ENCODE results near the gene NUDT16L1. TPM values are rescaled to one million over a fixed set of nuclear protein-coding genes. Genes with fewer than 3 reads are reported as not detected.

NUDT16L1 gene
- total RNA-seq, 2 experiments from 2014 or later, result 26.5 to 29.1 TPM

- Mint-ChIP-seq H3K27ac (no peak overlapping the region), H3K9me3 (no peaks in the 10 kb centered on the region), H3K4me1 (peaks cover 12% of the 10 kb centered on the region), H3K36me3 (peaks cover 10% of the 10 kb centered on the region), H3K4me3 (no peak overlapping the region), H3K27me3 (no peaks in the 10 kb centered on the region)
- no peak for DNase-seq
These were observed 11.1 kb downstream of the NUDT16L1 start for GRCh38 chr16:4704491-4704890.

- Mint-ChIP-seq H3K27me3 (no peaks in the 10 kb centered on the region), H3K36me3 (peaks cover 9% of the 10 kb centered on the region), H3K27ac (no peak overlapping the region), H3K9me3 (no peaks in the 10 kb centered on the region), H3K4me1 (peaks cover 8% of the 10 kb centered on the region), H3K4me3 (no peak overlapping the region)
- no peak for DNase-seq
These were observed 11.6 kb downstream of the NUDT16L1 start for GRCh38 chr16:4704913-4705312.

DNA sequence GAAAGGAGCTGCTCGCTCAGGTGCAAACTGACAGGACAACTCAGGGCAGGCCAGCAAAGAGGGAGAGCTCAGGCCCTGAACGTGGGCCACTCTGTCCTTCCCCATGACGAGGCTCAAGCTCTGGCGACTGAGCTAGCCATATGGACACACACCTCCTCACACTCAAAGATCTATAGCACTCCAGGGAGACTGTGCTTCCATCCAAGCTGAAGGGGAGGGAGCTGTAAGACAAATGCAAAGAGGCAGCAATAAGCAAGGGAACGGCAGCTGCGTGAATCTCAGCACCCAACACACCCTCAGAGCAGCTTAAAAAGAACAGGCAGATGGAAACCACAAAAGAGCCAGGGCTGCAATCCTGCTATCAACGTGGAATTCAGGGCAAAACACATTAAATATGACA, 13.5 kb downstream of the NUDT16L1 start:
- Mint-ChIP-seq H3K9me3 (no peaks in the 10 kb centered on the region), H3K27ac (no peak overlapping the region), H3K4me1 (no peaks in the 10 kb centered on the region), H3K4me3 (no peak overlapping the region), H3K36me3 (peaks cover 12% of the 10 kb centered on the region), H3K27me3 (no peaks in the 10 kb centered on the region)
- DNase-seq, result no peak

GRCh38 chr16:4709481-4709880, 16.1 kb downstream of the NUDT16L1 start:
- Mint-ChIP-seq H3K27ac (no peak overlapping the region), H3K4me3 (no peak overlapping the region), H3K4me1 (no peaks in the 10 kb centered on the region), H3K27me3 (no peaks in the 10 kb centered on the region), H3K9me3 (no peaks in the 10 kb centered on the region), H3K36me3 (peaks cover 18% of the 10 kb centered on the region)
- DNase-seq, result no peak

GRCh38 chr16:4713663-4714501, 20.5 kb downstream of the NUDT16L1 start:
- H3K4me3 Mint-ChIP-seq, result no peak overlapping the region
- no peak for DNase-seq
- H3K27ac Mint-ChIP-seq, result no peak overlapping the region
- no peaks in the 10 kb centered on the region for H3K27me3 Mint-ChIP-seq
- no peaks in the 10 kb centered on the region for H3K9me3 Mint-ChIP-seq
- no peaks in the 10 kb centered on the region for H3K4me1 Mint-ChIP-seq
- peaks cover 13% of the 10 kb centered on the region for H3K36me3 Mint-ChIP-seq

- Mint-ChIP-seq H3K4me1 (no peaks in the 10 kb centered on the region), H3K36me3 (peaks cover 9% of the 10 kb centered on the region), H3K27me3 (no peaks in the 10 kb centered on the region), H3K4me3 (no peak overlapping the region), H3K9me3 (no peaks in the 10 kb centered on the region), H3K27ac (no peak overlapping the region)
- DNase-seq, result no peak
These were observed 21.6 kb downstream of the NUDT16L1 start for GRCh38 chr16:4714996-4715395.

DNA sequence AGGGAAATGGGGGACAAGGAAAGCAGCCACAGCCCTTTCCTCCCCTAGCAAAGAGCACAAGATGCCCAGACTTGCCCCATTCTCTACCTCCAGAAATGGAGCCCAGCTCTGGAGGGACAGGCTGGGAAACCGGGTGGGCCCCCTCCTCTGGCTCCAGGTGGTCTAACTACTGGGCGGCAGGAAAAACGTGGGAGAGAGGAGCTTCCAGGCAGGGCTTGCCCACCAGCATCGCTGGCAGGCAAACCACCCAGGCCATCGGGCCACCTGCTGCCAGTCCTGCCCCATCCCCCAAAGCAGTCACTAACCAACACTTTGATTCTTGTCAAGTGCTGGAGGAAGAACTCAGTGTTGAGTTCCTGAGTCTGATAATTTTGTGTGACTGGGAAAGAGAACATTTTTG, 25.1 kb downstream of the NUDT16L1 start:
- Mint-ChIP-seq H3K4me3 (no peak overlapping the region), H3K36me3 (peaks cover 3% of the 10 kb centered on the region), H3K27ac (no peak overlapping the region), H3K9me3 (no peaks in the 10 kb centered on the region), H3K4me1 (no peaks in the 10 kb centered on the region), H3K27me3 (no peaks in the 10 kb centered on the region)
- no peak for DNase-seq

- H3K9me3 Mint-ChIP-seq, result no peaks in the 10 kb centered on the region
- H3K36me3 Mint-ChIP-seq, result no peaks in the 10 kb centered on the region
- no peak overlapping the region for H3K27ac Mint-ChIP-seq
- DNase-seq, result no peak
- no peaks in the 10 kb centered on the region for H3K4me1 Mint-ChIP-seq
- no peaks in the 10 kb centered on the region for H3K27me3 Mint-ChIP-seq
- H3K4me3 Mint-ChIP-seq, result no peak overlapping the region
These were observed 29.9 kb downstream of the NUDT16L1 start for GRCh38 chr16:4723071-4723767.

DNA sequence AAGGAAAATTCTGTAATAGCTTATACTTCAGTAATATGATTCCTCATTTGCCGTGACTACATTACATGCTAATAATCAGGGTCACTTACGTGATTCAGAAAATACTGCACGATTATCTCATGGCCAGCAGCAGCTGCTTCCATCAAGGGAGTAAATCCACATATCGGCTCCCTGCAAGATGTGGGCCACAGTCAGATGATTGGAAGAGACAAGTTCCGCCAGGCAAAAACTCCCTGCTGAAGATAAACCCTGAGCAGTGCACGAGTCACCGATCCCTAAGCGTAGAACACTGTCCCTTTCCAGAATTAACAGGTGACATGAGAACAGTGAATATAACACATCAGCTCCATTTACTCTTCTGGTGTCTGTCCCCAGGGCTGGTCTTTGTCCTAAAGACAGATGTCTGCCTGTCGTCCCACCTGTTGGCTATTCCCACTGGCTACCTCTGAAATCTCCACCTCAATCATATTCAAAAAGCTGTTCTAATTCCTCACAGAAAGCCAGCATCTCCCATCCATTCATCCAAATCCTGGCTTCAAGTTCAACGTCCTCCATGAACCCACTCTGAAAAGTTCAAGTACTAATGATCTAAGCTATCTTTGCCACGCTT, 31.4 kb downstream of the NUDT16L1 start:
- Mint-ChIP-seq H3K27me3 (no peaks in the 10 kb centered on the region), H3K4me3 (no peak overlapping the region)

GRCh38 chr16:4726616-4727015, 33.3 kb downstream of the NUDT16L1 start:
- no peak overlapping the region for H3K4me3 Mint-ChIP-seq
- no peak for DNase-seq
- no peaks in the 10 kb centered on the region for H3K9me3 Mint-ChIP-seq
- peaks cover 4% of the 10 kb centered on the region for H3K36me3 Mint-ChIP-seq
- H3K27ac Mint-ChIP-seq, result no peak overlapping the region
- peaks cover under 1% of the 10 kb centered on the region for H3K4me1 Mint-ChIP-seq
- H3K27me3 Mint-ChIP-seq, result no peaks in the 10 kb centered on the region

More for the DNA sequence above, 31.4 kb downstream of the NUDT16L1 start:
- no peaks in the 10 kb centered on the region for H3K4me1 Mint-ChIP-seq
- no peaks in the 10 kb centered on the region for H3K9me3 Mint-ChIP-seq
- H3K36me3 Mint-ChIP-seq, result peaks cover 4% of the 10 kb centered on the region
- no peak for DNase-seq
- no peak overlapping the region for H3K27ac Mint-ChIP-seq

DNA sequence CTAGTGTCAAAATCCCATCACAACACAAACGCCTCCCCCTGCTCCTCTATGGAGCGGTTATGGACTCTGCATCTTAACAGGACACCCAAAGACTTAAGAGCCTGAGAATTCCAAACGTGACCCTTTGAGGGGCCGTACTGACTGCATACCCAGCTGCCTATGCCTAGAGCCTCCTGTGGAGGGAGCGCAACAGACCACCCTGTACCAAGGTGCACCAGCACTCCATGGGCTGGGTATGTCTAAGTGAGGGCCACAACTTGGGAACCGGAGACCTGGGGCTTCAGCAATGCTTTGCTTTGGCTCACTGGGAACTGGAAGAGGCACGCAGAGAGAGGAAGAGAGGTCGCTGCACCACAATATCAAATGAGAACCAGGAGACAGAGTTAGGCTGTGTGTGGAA, 35.3 kb downstream of the NUDT16L1 start:
- Mint-ChIP-seq H3K27ac (no peak overlapping the region), H3K36me3 (peaks cover 4% of the 10 kb centered on the region), H3K27me3 (no peaks in the 10 kb centered on the region), H3K4me3 (no peak overlapping the region), H3K4me1 (peaks cover 10% of the 10 kb centered on the region), H3K9me3 (no peaks in the 10 kb centered on the region)
- no peak for DNase-seq

DNA sequence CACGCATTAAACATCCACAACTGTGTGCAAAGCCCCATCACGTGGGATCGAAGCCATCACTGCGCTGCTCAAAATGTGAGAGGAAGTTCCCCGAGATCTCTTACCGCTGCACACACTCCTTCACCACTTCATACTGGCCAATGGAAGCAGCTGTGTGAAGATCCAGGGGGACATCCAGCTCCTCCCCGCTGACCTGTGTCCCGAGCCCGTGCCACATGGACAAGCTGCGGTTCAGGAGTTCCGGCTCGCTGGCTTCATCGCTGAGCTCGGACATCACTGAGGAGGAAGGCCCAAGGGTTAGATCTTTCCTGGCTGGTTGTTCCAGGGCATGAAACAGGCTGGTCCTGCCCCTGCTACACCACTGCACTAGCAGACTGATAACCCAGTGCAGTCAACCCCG, 36.5 kb downstream of the NUDT16L1 start:
- peaks cover 4% of the 10 kb centered on the region for H3K36me3 Mint-ChIP-seq

DNA sequence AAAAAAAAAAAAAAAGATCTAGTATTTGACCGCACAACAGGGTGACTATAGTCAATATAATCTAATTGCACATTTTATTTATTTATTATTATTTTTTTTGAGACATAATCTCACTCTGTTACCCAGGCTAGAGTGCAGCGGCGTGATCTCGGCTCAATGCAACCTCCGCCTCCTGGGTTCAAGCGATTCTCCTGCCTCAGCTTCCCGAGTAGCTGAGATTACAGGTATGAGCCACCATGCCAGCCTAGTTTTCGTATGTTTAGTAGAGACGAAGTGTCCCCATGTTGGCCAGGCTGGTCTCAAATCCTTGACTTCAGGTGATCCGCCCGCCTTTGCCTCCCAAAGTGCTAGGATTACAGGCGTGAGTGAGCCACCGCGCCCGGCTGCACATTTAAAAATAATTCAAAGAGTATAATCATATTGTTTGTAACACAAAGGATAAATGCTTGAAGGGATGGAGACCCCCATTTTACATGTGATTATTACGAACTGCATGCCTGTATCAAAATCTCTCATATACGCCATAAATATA, 39.9 kb downstream of the NUDT16L1 start:
- Mint-ChIP-seq H3K9me3 (no peaks in the 10 kb centered on the region), H3K27ac (peak overlapping the region; percentile 75), H3K4me1 (peaks cover 15% of the 10 kb centered on the region), H3K4me3 (peak overlapping the region; percentile 88), H3K27me3 (no peaks in the 10 kb centered on the region), H3K36me3 (peaks cover 4% of the 10 kb centered on the region)
- DNase-seq, result no peak

More for the DNA sequence above, 36.5 kb downstream of the NUDT16L1 start:
- H3K4me1 Mint-ChIP-seq, result peaks cover 11% of the 10 kb centered on the region
- H3K27me3 Mint-ChIP-seq, result no peaks in the 10 kb centered on the region
- H3K4me3 Mint-ChIP-seq, result no peak overlapping the region
- no peak for DNase-seq
- no peaks in the 10 kb centered on the region for H3K9me3 Mint-ChIP-seq
- H3K27ac Mint-ChIP-seq, result no peak overlapping the region

- Mint-ChIP-seq H3K27me3 (no peaks in the 10 kb centered on the region), H3K27ac (peak overlapping the region; percentile 75), H3K4me3 (peak overlapping the region; percentile 88), H3K36me3 (peaks cover 2% of the 10 kb centered on the region), H3K4me1 (peaks cover 15% of the 10 kb centered on the region), H3K9me3 (no peaks in the 10 kb centered on the region)
- DNase-seq, result no peak
These were observed 40.3 kb downstream of the NUDT16L1 start for GRCh38 chr16:4733747-4734062.

- DNase-seq, result peak; percentile 87
- Mint-ChIP-seq H3K9me3 (no peaks in the 10 kb centered on the region), H3K27ac (peak within 1 kb of the TSS; percentile 86), H3K36me3 (no peaks in the 10 kb centered on the region), H3K4me1 (peaks cover 15% of the 10 kb centered on the region), H3K4me3 (peak within 1 kb of the TSS; percentile 88), H3K27me3 (no peaks in the 10 kb centered on the region)
These were observed 40.8 kb downstream of the NUDT16L1 start, which contains the start of the genes ANKS3 and DNAAF8 for GRCh38 chr16:4734063-4734729. ANKS3 (minus strand) TSS chr16:4734271; CDS start chr16:4730149, 4,122 bp downstream. DNAAF8 (plus strand) TSS chr16:4734537; CDS start chr16:4736515, 1,978 bp downstream.
